MM.1S (cell line): ENCODE results near the gene EP400.

Experiments used
- DNase-seq: peaks from one replicate; pipeline ENCODE4 v3.0.0-alpha.2; 2015
- H2AFZ ChIP-seq: fragments of 300-600 bp; sonication (generic); 2 replicates; pipeline ENCODE4 v1.6.0; 2016; ENCODE audit warnings: antibody characterized with exemption, low read length
- H3F3A ChIP-seq: fragments of 300-600 bp; sonication (generic); 2 replicates; pipeline ENCODE4 v1.6.1; 2016; ENCODE audit warnings: mild to moderate bottlenecking, antibody characterized with exemption, low read length, moderate library complexity, mixed read lengths; ENCODE audit not compliant: insufficient read depth
- H3K27ac ChIP-seq: fragments of 300-600 bp; sonication (generic); 2 replicates; pipeline ENCODE4 v1.5.1; 2016; ENCODE audit warnings: mild to moderate bottlenecking, low read length
- H3K27me3 ChIP-seq: fragments of 300-600 bp; sonication (generic); replicated peaks from 2 replicates; pipeline ENCODE4 v1.6.0; 2016; ENCODE audit warnings: low read length; ENCODE audit not compliant: insufficient read depth
- H3K36me3 ChIP-seq: fragments of 300-600 bp; sonication (generic); replicated peaks from 2 replicates; pipeline ENCODE4 v1.6.1; 2016; ENCODE audit warnings: mild to moderate bottlenecking, low read length, mixed read lengths; ENCODE audit not compliant: insufficient read depth
- H3K4me1 ChIP-seq: fragments of 300-600 bp; sonication (generic); 2 replicates; pipeline ENCODE4 v1.6.1; 2016; ENCODE audit warnings: low read length, mixed read lengths
- H3K4me2 ChIP-seq: fragments of 300-600 bp; sonication (generic); 2 replicates; pipeline ENCODE4 v1.6.0; 2016; ENCODE audit warnings: low read depth, low read length
- H3K4me3 ChIP-seq: fragments of 300-600 bp; sonication (generic); 2 replicates; pipeline ENCODE4 v1.5.1; 2016; ENCODE audit warnings: low read length, mixed read lengths
- H3K79me2 ChIP-seq: fragments of 300-600 bp; sonication (generic); 2 replicates; pipeline ENCODE4 v1.6.1; 2016; ENCODE audit warnings: mixed run types, low read length, mixed read lengths
- H3K9ac ChIP-seq: fragments of 300-600 bp; sonication (generic); 2 replicates; pipeline ENCODE4 v1.6.1; 2016; ENCODE audit warnings: low read length, mixed read lengths
- H3K9me2 ChIP-seq: fragments of 300-600 bp; sonication (generic); replicated peaks from 2 replicates; pipeline ENCODE4 v1.6.1; 2016; ENCODE audit warnings: mild to moderate bottlenecking, low read length, mixed read lengths; ENCODE audit not compliant: insufficient read depth
- H3K9me3 ChIP-seq: fragments of 300-600 bp; sonication (generic); replicated peaks from 2 replicates; pipeline ENCODE4 v1.6.1; 2016; ENCODE audit warnings: mild to moderate bottlenecking, low read length, mixed read lengths; ENCODE audit not compliant: insufficient read depth
- H4K20me1 ChIP-seq: fragments of 300-600 bp; sonication (generic); 2 replicates; pipeline ENCODE4 v1.6.1; 2016; ENCODE audit warnings: mild to moderate bottlenecking, low read length, moderate library complexity, mixed read lengths; ENCODE audit not compliant: insufficient read depth
- EZH2 ChIP-seq: fragments of 300-600 bp; sonication (generic); optimal IDR thresholded peaks from 2 replicates; pipeline ENCODE3; 2017; ENCODE audit warnings: low read depth, mild to moderate bottlenecking, antibody characterized with exemption, low read length, mixed read lengths
- EZH2phosphoT487 ChIP-seq: fragments of 300-600 bp; sonication (generic); IDR thresholded peaks from 2 replicates; pipeline ENCODE4 v1.6.1; 2018; ENCODE audit warnings: antibody characterized with exemption, low read length
- TF ChIP-seq, protein P1 (sequence below): fragments of 300-600 bp; sonication (generic); IDR thresholded peaks from 2 replicates; pipeline ENCODE4 v1.5.1; 2016; ENCODE audit warnings: antibody characterized with exemption, low read length, mixed read lengths

EP400 gene

GRCh38 chr12:131942671-131943070 is 7.1 kb upstream of the EP400 start:
- Histone ChIP-seq H3F3A (no peaks in the 10 kb centered on the region), H3K36me3 (no peaks in the 10 kb centered on the region), H3K4me1 (no peaks in the 10 kb centered on the region), H3K9ac (no peak overlapping the region), H3K4me2 (no peak overlapping the region), H3K27ac (no peak overlapping the region), H3K4me3 (no peak overlapping the region), H3K79me2 (no peaks in the 10 kb centered on the region), H2AFZ (no peak overlapping the region), H4K20me1 (no peaks in the 10 kb centered on the region), H3K9me3 (no peaks in the 10 kb centered on the region), H3K27me3 (no peaks in the 10 kb centered on the region), H3K9me2 (no peaks in the 10 kb centered on the region)
- no peak for DNase-seq
- TF ChIP-seq EZH2phosphoT487 (no peak), EZH2 (no peak)
- TF ChIP-seq, protein P1, sequence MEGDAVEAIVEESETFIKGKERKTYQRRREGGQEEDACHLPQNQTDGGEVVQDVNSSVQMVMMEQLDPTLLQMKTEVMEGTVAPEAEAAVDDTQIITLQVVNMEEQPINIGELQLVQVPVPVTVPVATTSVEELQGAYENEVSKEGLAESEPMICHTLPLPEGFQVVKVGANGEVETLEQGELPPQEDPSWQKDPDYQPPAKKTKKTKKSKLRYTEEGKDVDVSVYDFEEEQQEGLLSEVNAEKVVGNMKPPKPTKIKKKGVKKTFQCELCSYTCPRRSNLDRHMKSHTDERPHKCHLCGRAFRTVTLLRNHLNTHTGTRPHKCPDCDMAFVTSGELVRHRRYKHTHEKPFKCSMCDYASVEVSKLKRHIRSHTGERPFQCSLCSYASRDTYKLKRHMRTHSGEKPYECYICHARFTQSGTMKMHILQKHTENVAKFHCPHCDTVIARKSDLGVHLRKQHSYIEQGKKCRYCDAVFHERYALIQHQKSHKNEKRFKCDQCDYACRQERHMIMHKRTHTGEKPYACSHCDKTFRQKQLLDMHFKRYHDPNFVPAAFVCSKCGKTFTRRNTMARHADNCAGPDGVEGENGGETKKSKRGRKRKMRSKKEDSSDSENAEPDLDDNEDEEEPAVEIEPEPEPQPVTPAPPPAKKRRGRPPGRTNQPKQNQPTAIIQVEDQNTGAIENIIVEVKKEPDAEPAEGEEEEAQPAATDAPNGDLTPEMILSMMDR, result no peak

GRCh38 chr12:131943389-131943788 is 6.4 kb upstream of the EP400 start:
- H3K36me3 ChIP-seq, result no peaks in the 10 kb centered on the region

GRCh38 chr12:131943876-131944275 is 5.9 kb upstream of the EP400 start:
- Histone ChIP-seq H3K27ac (no peak overlapping the region), H3K36me3 (no peaks in the 10 kb centered on the region), H3K4me3 (no peak overlapping the region), H3K9me3 (no peaks in the 10 kb centered on the region), H3K27me3 (no peaks in the 10 kb centered on the region), H2AFZ (no peak overlapping the region), H3K9ac (no peak overlapping the region), H3K79me2 (no peaks in the 10 kb centered on the region), H4K20me1 (no peaks in the 10 kb centered on the region), H3K4me1 (no peaks in the 10 kb centered on the region), H3K9me2 (no peaks in the 10 kb centered on the region), H3K4me2 (no peak overlapping the region), H3F3A (no peaks in the 10 kb centered on the region)
- TF ChIP-seq EZH2 (no peak), EZH2phosphoT487 (no peak)
- TF ChIP-seq, protein P1, result no peak
- DNase-seq, result no peak

More at GRCh38 chr12:131943389-131943788, 6.4 kb upstream of the EP400 start:
- TF ChIP-seq, protein P1, result no peak
- TF ChIP-seq EZH2, result no peak
- TF ChIP-seq EZH2phosphoT487, result no peak
- Histone ChIP-seq H4K20me1 (no peaks in the 10 kb centered on the region), H3K27ac (no peak overlapping the region), H3K27me3 (no peaks in the 10 kb centered on the region), H3K9me2 (no peaks in the 10 kb centered on the region), H3F3A (no peaks in the 10 kb centered on the region), H3K4me2 (no peak overlapping the region), H3K9ac (no peak overlapping the region), H3K4me1 (no peaks in the 10 kb centered on the region), H2AFZ (no peak overlapping the region), H3K79me2 (no peaks in the 10 kb centered on the region), H3K4me3 (no peak overlapping the region), H3K9me3 (no peaks in the 10 kb centered on the region)
- DNase-seq, result no peak
